Measurements from ENCODE around the gene HS6ST3.
"Not testable (repeated sequence)": the region's sequence is repeated elsewhere in the genome, so short reads cannot be mapped to it uniquely, and the experiment has no call there.

HS6ST3 gene

GRCh38 chr13:96089749-96090239 lies at the start of gene HS6ST3:
Gene HS6ST3, plus strand, starts transcription at chr13:96090107.
- DNase-seq (ENCODE audit: low spot score), result peak; percentile 11

GRCh38 chr13:96041326-96042110 lies 48.4 kb upstream of the HS6ST3 start:
- DNase-seq (ENCODE audit: low spot score), result no peak

GRCh38 chr13:96044238-96044637 lies 45.7 kb upstream of the HS6ST3 start:
- no peak for DNase-seq (ENCODE audit: low spot score)

GRCh38 chr13:96046449-96047126 lies 43.3 kb upstream of the HS6ST3 start:
- DNase-seq (ENCODE audit: low spot score), result not testable (repeated sequence)

GRCh38 chr13:96050955-96051354 lies 39.0 kb upstream of the HS6ST3 start:
- not testable (repeated sequence) for DNase-seq (ENCODE audit: low spot score)

- not testable (repeated sequence) for DNase-seq (ENCODE audit: low spot score)
These were observed 38.4 kb upstream of the HS6ST3 start for GRCh38 chr13:96051491-96051890.

GRCh38 chr13:96051946-96052345 lies 38.0 kb upstream of the HS6ST3 start:
- DNase-seq (ENCODE audit: low spot score), result not testable (repeated sequence)

- DNase-seq (ENCODE audit: low spot score), result peak; percentile 14
These were observed 37.3 kb upstream of the HS6ST3 start for GRCh38 chr13:96052656-96053002.

GRCh38 chr13:96053003-96053703 lies 36.8 kb upstream of the HS6ST3 start, which contains the start of gene UGGT2:
Gene UGGT2, minus strand, starts transcription at chr13:96053401. Its CDS starts 89 bp downstream, at chr13:96053312.
- DNase-seq (ENCODE audit: low spot score), result peak; percentile 88

GRCh38 chr13:96065849-96066248 lies 24.1 kb upstream of the HS6ST3 start:
- DNase-seq (ENCODE audit: low spot score), result no peak

- no peak for DNase-seq (ENCODE audit: low spot score)
These were observed 21.2 kb upstream of the HS6ST3 start for GRCh38 chr13:96068729-96069128.

GRCh38 chr13:96071504-96071903 lies 18.4 kb upstream of the HS6ST3 start:
- no peak for DNase-seq (ENCODE audit: low spot score)

GRCh38 chr13:96072392-96072791 lies 17.5 kb upstream of the HS6ST3 start:
- no peak for DNase-seq (ENCODE audit: low spot score)

GRCh38 chr13:96075953-96076543 lies 13.9 kb upstream of the HS6ST3 start:
- DNase-seq (ENCODE audit: low spot score), result no peak

GRCh38 chr13:96080676-96081075 lies 9.2 kb upstream of the HS6ST3 start:
- DNase-seq (ENCODE audit: low spot score), result no peak

GRCh38 chr13:96081888-96082287 lies 8.0 kb upstream of the HS6ST3 start:
- no peak for DNase-seq (ENCODE audit: low spot score)

GRCh38 chr13:96082640-96083039 lies 7.3 kb upstream of the HS6ST3 start:
- DNase-seq (ENCODE audit: low spot score), result no peak

GRCh38 chr13:96086736-96087135 lies 3.2 kb upstream of the HS6ST3 start:
- no peak for DNase-seq (ENCODE audit: low spot score)

- DNase-seq (ENCODE audit: low spot score), result no peak
These were observed 768 bp upstream of the HS6ST3 start for GRCh38 chr13:96089139-96089538.

- no peak for DNase-seq (ENCODE audit: low spot score)
These were observed 564 bp downstream of the HS6ST3 start for GRCh38 chr13:96090240-96091101.

Measured in globus pallidus (tissue), 1 donor.